Mucosa of descending colon (tissue), 3 donors: ENCODE measurements around the gene PNLIPRP2. TPM values are rescaled to one million over a fixed set of nuclear protein-coding genes. Genes with fewer than 3 reads are reported as not detected.

Experiments used
- ATAC-seq: fragments of 200-7000 bp; cut with Tn5 transposase; one replicate; pipeline ENCODE4 v1.9.1; 2020; ENCODE audit warnings: mild to moderate bottlenecking, moderate library complexity
- DNase-seq, 3 donors: peaks; one replicate each; pipeline ENCODE4 v3.0.0-alpha.2; 2020
- H3K36me3 ChIP-seq: fragments of 200-600 bp; one replicate; pipeline ENCODE4 v1.8.0; 2021; ENCODE audit warnings: low read depth, mild to moderate bottlenecking
- H3K4me1 ChIP-seq: fragments of 200-600 bp; one replicate; pipeline ENCODE4 v1.8.0; 2021; ENCODE audit warnings: low read depth, mild to moderate bottlenecking
- H3K4me3 ChIP-seq: fragments of 200-600 bp; one replicate; pipeline ENCODE4 v1.8.0; 2021; ENCODE audit warnings: mild to moderate bottlenecking
- H3K9me3 ChIP-seq: fragments of 200-600 bp; one replicate; pipeline ENCODE4 v1.8.0; 2021; ENCODE audit warnings: mild to moderate bottlenecking
- intact Hi-C, 2 donors: fragments of 100-400 bp; cut with DNase I in 1 of 2; cut with micrococcal nuclease in 1 of 2; formaldehyde crosslinking; loops; one replicate each; pipeline versions ENCODE4 v1.11.0 to v1.11.1; 2022; cut with DNase I, micrococcal nuclease
- total RNA-seq, 3 donors: library from RNA; stranded (reverse); fragmentation: NEBNext Ultra II Directional in 2 of 3; extraction: Animal tissue kit (Norgen Biotek cat#: 25700) in 2 of 3; gene quantifications; one replicate each; pipeline versions ENCODE4 v1.2.1 to v1.2.4, GENCODE V29; 2021 to 2023
- TF ChIP-seq, protein P1 (sequence below): fragments of 200-600 bp; IDR thresholded peaks from one replicate; pipeline ENCODE4 v1.8.0; 2022; ENCODE audit warnings: antibody characterized with exemption, mild to moderate bottlenecking
- donor health status: DM: no; HTN: no; CAD: no; lungs with moderate emphysema.
- donor health status: DM: no; HTN: no; CAD: no.
- donor health status: DM: no; HTN: yes; CAD: no.

The PNLIPRP2 gene
- total RNA-seq, 3 donors from 2014 or later, result 2.8 to 8.9 (median 2.8) TPM

DNA sequence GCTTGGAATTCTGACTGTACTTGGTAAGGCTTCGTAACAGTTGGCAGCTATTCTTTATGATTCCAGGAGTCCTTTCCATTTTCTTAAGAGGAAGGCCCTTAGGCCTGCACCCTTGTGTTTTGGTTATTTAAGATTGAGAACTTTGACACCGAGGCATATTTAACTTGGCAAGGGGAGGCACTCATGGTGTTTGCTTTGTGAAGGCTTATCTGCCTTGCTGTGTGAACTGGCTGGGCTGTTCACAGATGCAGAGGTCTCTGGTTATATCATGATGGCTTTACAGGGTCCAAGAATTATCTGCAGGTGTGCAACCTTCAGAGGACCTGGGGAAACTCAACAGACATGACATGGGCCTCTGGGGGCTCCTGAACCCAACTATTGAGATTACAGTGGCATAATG, 30.8 kb upstream of the PNLIPRP2 start:
- DNase-seq, result peak in 1 of 3 donors; percentile 72
- ATAC-seq, result peak; percentile 93
- TF ChIP-seq, protein P1, sequence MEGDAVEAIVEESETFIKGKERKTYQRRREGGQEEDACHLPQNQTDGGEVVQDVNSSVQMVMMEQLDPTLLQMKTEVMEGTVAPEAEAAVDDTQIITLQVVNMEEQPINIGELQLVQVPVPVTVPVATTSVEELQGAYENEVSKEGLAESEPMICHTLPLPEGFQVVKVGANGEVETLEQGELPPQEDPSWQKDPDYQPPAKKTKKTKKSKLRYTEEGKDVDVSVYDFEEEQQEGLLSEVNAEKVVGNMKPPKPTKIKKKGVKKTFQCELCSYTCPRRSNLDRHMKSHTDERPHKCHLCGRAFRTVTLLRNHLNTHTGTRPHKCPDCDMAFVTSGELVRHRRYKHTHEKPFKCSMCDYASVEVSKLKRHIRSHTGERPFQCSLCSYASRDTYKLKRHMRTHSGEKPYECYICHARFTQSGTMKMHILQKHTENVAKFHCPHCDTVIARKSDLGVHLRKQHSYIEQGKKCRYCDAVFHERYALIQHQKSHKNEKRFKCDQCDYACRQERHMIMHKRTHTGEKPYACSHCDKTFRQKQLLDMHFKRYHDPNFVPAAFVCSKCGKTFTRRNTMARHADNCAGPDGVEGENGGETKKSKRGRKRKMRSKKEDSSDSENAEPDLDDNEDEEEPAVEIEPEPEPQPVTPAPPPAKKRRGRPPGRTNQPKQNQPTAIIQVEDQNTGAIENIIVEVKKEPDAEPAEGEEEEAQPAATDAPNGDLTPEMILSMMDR, result no peak
- intact Hi-C loops, result no loop called here
- Histone ChIP-seq H3K4me1 (peaks cover 14% of the 10 kb centered on the region), H3K9me3 (no peaks in the 10 kb centered on the region), H3K36me3 (no peaks in the 10 kb centered on the region), H3K4me3 (no peak overlapping the region)

DNA sequence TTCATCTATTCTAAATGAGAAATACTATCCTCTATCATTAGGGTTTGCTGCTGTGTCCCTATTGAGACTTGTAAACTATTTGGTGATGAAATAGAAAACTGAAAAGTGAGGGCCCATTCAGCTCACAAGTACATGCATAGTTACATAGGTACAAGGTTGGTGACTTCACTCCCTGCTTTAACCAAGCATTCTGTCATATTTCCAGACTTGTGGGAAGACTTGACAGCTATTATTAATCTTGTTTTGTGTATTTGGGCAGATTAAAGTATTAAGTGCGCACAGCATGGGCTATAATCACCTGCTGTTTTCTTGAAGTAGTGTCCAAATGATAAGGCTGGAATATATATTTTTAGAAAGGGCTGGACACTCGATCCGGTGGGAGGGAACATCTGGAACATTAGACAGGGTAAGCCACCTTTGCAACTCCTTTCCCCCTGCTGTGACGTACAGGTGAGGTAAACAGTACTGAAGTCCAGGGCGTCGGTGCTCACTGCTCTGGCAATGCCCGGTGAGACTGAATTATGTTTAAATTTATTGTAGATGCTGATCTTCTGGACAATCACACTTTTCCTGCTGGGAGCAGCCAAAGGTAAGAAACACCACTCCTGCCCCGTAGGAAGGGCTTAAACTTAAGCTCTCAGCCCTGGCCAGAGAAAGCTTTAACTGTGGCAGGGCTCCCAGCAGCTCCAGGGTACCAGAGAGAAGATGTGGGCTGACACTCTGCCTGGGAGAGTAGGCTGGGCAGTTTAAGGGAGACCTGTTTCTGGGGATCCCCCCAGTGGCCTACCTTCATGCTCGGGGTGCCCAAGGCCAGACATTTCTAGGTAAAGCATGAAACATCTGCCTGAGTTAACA, 29.9 kb upstream of the PNLIPRP2 start, which contains the start of gene PNLIPRP1:
TSS of gene PNLIPRP1 (plus strand) at position 370 of the 855 bp plus-strand sequence. CDS start at position 541, 171 bp downstream.
- TF ChIP-seq, protein P1, result no peak
- Histone ChIP-seq H3K4me1 (peaks cover 14% of the 10 kb centered on the region), H3K4me3 (no peak within 1 kb of the TSS), H3K36me3 (no peaks in the 10 kb centered on the region), H3K9me3 (no peaks in the 10 kb centered on the region)
- intact Hi-C loops, result no loop called here
- peak in 2 of 3 donors; percentile 46 to 69 for DNase-seq
- ATAC-seq, result peak; percentile 75

DNA sequence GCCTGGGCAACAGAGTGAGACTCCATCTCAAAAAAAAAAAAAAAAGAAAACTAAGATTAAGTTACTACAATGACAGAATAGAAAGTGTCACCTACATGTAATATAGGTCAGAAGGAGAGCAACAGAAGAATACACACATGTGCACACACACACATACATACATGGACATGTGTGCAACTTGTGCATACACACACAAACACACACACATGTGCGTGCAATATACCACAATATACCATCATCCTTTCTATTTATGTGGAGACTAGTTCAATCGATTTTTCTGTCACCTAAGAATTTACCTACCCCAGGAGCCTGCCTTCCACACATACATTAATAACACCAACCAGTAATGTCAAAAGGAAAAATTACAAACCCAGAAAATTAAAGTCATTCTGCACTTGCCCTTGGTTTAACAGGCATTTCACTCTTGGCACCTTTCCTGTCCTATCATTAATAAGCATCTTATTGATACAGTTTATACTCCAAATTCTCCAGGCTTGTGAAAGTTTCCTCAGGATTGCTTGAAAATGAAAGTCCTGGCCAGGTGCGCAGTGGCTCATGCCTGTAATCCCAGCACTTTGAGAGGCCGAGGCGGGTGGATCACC, 27.5 kb upstream of the PNLIPRP2 start:
- TF ChIP-seq, protein P1, result no peak
- H3K9me3 ChIP-seq, result no peaks in the 10 kb centered on the region
- H3K36me3 ChIP-seq, result no peaks in the 10 kb centered on the region
- no peak for DNase-seq
- H3K4me3 ChIP-seq, result no peak overlapping the region
- peaks cover 14% of the 10 kb centered on the region for H3K4me1 ChIP-seq
- intact Hi-C loops, result no loop called here
- ATAC-seq, result no peak

- Histone ChIP-seq H3K36me3 (no peaks in the 10 kb centered on the region), H3K4me3 (no peak overlapping the region), H3K9me3 (no peaks in the 10 kb centered on the region), H3K4me1 (peaks cover 14% of the 10 kb centered on the region)
- TF ChIP-seq, protein P1, result no peak
- intact Hi-C loops, result no loop called here
- DNase-seq (no peak), ATAC-seq (no peak)
Measured at GRCh38 chr10:116594525-116595035, 26.2 kb upstream of the PNLIPRP2 start.

DNA sequence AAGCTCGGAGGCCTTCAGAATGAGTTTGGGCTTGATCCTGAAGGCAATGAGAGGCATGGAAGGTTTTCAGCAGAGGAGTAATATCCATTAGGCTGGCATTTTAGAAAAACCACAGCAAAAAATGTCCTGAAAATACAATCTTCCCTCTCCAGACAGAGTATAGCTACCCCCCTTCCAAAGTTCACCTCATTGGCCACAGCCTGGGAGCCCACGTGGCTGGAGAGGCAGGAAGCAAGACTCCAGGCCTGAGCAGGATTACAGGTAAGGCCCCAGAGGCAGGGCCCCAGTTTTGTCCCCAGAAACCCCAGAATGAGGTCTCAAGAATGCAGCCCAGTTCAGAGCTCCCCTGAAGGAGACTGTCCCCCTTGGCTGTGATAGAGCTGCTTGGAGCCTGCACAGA, 24.7 kb upstream of the PNLIPRP2 start:
- H3K36me3 ChIP-seq, result no peaks in the 10 kb centered on the region
- intact Hi-C loops, result no loop called here

More for the DNA sequence above, 24.7 kb upstream of the PNLIPRP2 start:
- ATAC-seq (no peak), DNase-seq (no peak)
- TF ChIP-seq, protein P1, result no peak
- Histone ChIP-seq H3K4me1 (peaks cover 4% of the 10 kb centered on the region), H3K9me3 (no peaks in the 10 kb centered on the region), H3K4me3 (no peak overlapping the region)
